ENCODE measurements around the gene ANK3. TPM values are rescaled to one million over a fixed set of nuclear protein-coding genes. Genes with fewer than 3 reads are reported as not detected.

The ANK3 gene
- total RNA-seq, 6 experiments from 2014 or later: not detected

- TF ChIP-seq CTCF (IDR thresholded peaks at IDR 0.05): no peak
- H3K27me3 Mint-ChIP-seq (ENCODE audit: insufficient read depth): no peaks in the 10 kb centered on the region
- DNase-seq: no peak
- H3K9me3 Mint-ChIP-seq: peaks cover 20% of the 10 kb centered on the region
- no peak overlapping the region for H3K27ac Mint-ChIP-seq
- H3K4me3 Mint-ChIP-seq: no peak overlapping the region
- H3K4me1 Mint-ChIP-seq (ENCODE audit: low read depth): no peaks in the 10 kb centered on the region
- H3K36me3 Mint-ChIP-seq (ENCODE audit: low read depth): no peaks in the 10 kb centered on the region
Measured at GRCh38 chr10:59977486-59977885, 412.2 kb downstream of the ANK3 start.

GRCh38 chr10:59976909-59977308 lies 412.8 kb downstream of the ANK3 start:
- Mint-ChIP-seq H3K4me1 (ENCODE audit: low read depth) (no peaks in the 10 kb centered on the region), H3K36me3 (ENCODE audit: low read depth) (no peaks in the 10 kb centered on the region), H3K27me3 (ENCODE audit: insufficient read depth) (no peaks in the 10 kb centered on the region), H3K9me3 (peaks cover 20% of the 10 kb centered on the region), H3K4me3 (no peak overlapping the region), H3K27ac (no peak overlapping the region)
- DNase-seq: no peak
- no peak for TF ChIP-seq CTCF (IDR thresholded peaks at IDR 0.05)
